ENCODE measurements around the gene PTP4A2. TPM values are rescaled to one million over a fixed set of nuclear protein-coding genes. Genes with fewer than 3 reads are reported as not detected.

Gene PTP4A2
- total and polyA plus RNA-seq, 2 of the 13 experiments (the other 11 are each of a cell fraction or from before 2014, with no cell fraction given) = 173 to 225 TPM

DNA sequence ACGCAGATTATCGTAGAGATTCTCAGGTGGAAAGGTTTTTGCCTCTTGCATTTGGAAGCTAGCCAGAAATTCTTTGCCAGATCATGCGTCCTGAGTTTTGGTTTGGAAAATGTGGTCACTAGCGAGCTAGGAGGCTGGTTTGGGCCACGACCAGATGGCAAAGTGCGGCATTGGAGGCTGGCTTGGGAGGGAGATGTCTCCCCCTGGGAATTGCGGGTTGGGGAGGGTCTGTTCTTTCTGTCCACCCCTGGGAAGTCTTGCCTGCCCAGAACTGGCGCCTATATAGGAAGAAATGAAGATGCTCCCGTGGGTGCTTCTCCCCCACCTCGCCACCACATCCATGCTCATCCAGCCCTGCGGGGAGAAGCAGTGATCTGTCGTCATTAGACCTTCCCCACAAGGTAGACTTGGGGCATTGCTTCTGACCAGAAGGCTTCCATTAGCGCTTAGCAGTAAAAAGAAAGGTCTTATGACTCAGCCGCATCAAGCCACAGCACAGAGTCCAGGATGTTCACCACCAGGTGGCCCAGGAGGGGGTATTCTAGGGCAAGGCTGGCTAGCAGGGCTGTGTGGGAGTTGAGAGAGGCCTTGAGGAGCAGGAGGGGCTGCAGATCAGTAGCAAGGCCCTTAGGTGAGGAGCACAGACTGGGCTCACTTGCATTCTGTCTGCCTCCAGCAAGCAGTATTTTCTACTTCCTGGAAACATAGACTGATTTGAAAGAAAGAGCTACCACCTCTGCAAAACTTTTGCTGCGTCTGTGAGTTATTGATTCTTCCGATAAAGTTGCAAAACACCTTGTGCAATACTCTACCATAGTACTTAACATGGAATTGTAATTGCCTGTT, 1.5 kb upstream of the PTP4A2 start (continued):
- TF ChIP-seq, protein P1, sequence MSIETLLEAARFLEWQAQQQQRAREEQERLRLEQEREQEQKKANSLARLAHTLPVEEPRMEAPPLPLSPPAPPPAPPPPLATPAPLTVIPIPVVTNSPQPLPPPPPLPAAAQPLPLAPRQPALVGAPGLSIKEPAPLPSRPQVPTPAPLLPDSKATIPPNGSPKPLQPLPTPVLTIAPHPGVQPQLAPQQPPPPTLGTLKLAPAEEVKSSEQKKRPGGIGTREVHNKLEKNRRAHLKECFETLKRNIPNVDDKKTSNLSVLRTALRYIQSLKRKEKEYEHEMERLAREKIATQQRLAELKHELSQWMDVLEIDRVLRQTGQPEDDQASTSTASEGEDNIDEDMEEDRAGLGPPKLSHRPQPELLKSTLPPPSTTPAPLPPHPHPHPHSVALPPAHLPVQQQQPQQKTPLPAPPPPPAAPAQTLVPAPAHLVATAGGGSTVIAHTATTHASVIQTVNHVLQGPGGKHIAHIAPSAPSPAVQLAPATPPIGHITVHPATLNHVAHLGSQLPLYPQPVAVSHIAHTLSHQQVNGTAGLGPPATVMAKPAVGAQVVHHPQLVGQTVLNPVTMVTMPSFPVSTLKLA (IDR thresholded peaks at IDR 0.05) = no peak
- TF ChIP-seq, protein P2, sequence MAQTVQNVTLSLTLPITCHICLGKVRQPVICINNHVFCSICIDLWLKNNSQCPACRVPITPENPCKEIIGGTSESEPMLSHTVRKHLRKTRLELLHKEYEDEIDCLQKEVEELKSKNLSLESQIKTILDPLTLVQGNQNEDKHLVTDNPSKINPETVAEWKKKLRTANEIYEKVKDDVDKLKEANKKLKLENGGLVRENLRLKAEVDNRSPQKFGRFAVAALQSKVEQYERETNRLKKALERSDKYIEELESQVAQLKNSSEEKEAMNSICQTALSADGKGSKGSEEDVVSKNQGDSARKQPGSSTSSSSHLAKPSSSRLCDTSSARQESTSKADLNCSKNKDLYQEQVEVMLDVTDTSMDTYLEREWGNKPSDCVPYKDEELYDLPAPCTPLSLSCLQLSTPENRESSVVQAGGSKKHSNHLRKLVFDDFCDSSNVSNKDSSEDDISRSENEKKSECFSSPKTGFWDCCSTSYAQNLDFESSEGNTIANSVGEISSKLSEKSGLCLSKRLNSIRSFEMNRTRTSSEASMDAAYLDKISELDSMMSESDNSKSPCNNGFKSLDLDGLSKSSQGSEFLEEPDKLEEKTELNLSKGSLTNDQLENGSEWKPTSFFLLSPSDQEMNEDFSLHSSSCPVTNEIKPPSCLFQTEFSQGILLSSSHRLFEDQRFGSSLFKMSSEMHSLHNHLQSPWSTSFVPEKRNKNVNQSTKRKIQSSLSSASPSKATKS (CRISPR knock-in tag; IDR thresholded peaks at IDR 0.05) = no peak
- TF ChIP-seq ZNF770 (CRISPR knock-in tag; IDR thresholded peaks at IDR 0.05) (no peak), ZNF350 (CRISPR knock-in tag; IDR thresholded peaks at IDR 0.05; ENCODE audit: borderline replicate concordance, low read depth) (peak; percentile 30; the same call in 1 of the 2 replicates), LCORL (IDR thresholded peaks at IDR 0.05) (no peak), LCORL (CRISPR knock-in tag; IDR thresholded peaks at IDR 0.05) (peak; percentile 41; the same call in 1 of the 2 replicates), SP4 (CRISPR knock-in tag; IDR thresholded peaks at IDR 0.05) (no peak), ESRRA (CRISPR knock-in tag; IDR thresholded peaks at IDR 0.05; ENCODE audit: low read depth) (0 out of 2 replicates have a peak, but pooled peaks have one; percentile 29), CHD4 (IDR thresholded peaks at IDR 0.05; ENCODE audit: borderline replicate concordance, low read length) (no peak), FOSL2 (CRISPR knock-in tag; IDR thresholded peaks at IDR 0.05) (peak; percentile 93), CAMTA2 (CRISPR knock-in tag; IDR thresholded peaks at IDR 0.05; ENCODE audit: borderline replicate concordance) (no peak), KLF12 (CRISPR knock-in tag; IDR thresholded peaks at IDR 0.05; ENCODE audit: borderline replicate concordance) (no peak), KDM3A (CRISPR knock-in tag; IDR thresholded peaks at IDR 0.05; ENCODE audit: low read depth) (no peak)
- TF ChIP-seq, protein P3, sequence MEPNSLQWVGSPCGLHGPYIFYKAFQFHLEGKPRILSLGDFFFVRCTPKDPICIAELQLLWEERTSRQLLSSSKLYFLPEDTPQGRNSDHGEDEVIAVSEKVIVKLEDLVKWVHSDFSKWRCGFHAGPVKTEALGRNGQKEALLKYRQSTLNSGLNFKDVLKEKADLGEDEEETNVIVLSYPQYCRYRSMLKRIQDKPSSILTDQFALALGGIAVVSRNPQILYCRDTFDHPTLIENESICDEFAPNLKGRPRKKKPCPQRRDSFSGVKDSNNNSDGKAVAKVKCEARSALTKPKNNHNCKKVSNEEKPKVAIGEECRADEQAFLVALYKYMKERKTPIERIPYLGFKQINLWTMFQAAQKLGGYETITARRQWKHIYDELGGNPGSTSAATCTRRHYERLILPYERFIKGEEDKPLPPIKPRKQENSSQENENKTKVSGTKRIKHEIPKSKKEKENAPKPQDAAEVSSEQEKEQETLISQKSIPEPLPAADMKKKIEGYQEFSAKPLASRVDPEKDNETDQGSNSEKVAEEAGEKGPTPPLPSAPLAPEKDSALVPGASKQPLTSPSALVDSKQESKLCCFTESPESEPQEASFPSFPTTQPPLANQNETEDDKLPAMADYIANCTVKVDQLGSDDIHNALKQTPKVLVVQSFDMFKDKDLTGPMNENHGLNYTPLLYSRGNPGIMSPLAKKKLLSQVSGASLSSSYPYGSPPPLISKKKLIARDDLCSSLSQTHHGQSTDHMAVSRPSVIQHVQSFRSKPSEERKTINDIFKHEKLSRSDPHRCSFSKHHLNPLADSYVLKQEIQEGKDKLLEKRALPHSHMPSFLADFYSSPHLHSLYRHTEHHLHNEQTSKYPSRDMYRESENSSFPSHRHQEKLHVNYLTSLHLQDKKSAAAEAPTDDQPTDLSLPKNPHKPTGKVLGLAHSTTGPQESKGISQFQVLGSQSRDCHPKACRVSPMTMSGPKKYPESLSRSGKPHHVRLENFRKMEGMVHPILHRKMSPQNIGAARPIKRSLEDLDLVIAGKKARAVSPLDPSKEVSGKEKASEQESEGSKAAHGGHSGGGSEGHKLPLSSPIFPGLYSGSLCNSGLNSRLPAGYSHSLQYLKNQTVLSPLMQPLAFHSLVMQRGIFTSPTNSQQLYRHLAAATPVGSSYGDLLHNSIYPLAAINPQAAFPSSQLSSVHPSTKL (CRISPR knock-in tag; IDR thresholded peaks at IDR 0.05) = peak; percentile 72
- TF ChIP-seq, protein P4, sequence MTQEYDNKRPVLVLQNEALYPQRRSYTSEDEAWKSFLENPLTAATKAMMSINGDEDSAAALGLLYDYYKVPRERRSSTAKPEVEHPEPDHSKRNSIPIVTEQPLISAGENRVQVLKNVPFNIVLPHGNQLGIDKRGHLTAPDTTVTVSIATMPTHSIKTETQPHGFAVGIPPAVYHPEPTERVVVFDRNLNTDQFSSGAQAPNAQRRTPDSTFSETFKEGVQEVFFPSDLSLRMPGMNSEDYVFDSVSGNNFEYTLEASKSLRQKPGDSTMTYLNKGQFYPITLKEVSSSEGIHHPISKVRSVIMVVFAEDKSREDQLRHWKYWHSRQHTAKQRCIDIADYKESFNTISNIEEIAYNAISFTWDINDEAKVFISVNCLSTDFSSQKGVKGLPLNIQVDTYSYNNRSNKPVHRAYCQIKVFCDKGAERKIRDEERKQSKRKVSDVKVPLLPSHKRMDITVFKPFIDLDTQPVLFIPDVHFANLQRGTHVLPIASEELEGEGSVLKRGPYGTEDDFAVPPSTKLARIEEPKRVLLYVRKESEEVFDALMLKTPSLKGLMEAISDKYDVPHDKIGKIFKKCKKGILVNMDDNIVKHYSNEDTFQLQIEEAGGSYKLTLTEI (CRISPR knock-in tag; conservative IDR thresholded peaks at IDR 0.05) = no peak

Data from HepG2 (cell line).